K562 (cell line): ENCODE measurements around the gene VPREB3. TPM values are rescaled to one million over a fixed set of nuclear protein-coding genes. Genes with fewer than 3 reads are reported as not detected.

Experiments used
- AFF1 ChIP-seq, 2 experiments: fragments of 450-650 bp; IDR thresholded peaks; 2 replicates each; pipeline ENCODE4 v1.6.1; 2018; ENCODE audit warnings: mild to moderate bottlenecking in 2 of 2, low read depth in 1 of 2; ENCODE audit not compliant: partially characterized antibody in 2 of 2
- CBFB ChIP-seq: sonication (generic); formaldehyde crosslinking; IDR thresholded peaks from 2 replicates; pipeline ENCODE4 v1.4.0; 2020; ENCODE audit warnings: mild to moderate bottlenecking, missing genetic modification reagents
- E2F6 ChIP-seq, 2 experiments: IDR thresholded peaks; 2 replicates each; pipeline ENCODE4 v1.6.1; 2011; ENCODE audit warnings: borderline replicate concordance in 1 of 2, control low read depth in 1 of 2, low read depth in 1 of 2, low read length in 1 of 2, mild to moderate bottlenecking in 1 of 2, mixed read lengths in 1 of 2, moderate library complexity in 1 of 2; ENCODE audit not compliant: insufficient read depth in 1 of 2, insufficient read length in 1 of 2, poor library complexity in 1 of 2, severe bottlenecking in 1 of 2; ENCODE audit errors: extremely low read depth in 1 of 2
- HMGXB4 ChIP-seq: sonication (generic); formaldehyde crosslinking; IDR thresholded peaks from 2 replicates; pipeline ENCODE4 v1.8.1; 2023; ENCODE audit warnings: mild to moderate bottlenecking, missing genetic modification reagents
- MEF2A ChIP-seq: IDR thresholded peaks from 2 replicates; pipeline ENCODE4 v1.6.1; 2011; ENCODE audit warnings: low read depth, mild to moderate bottlenecking, low read length, moderate library complexity; ENCODE audit not compliant: control insufficient read depth
- NELFE ChIP-seq: IDR thresholded peaks from 2 replicates; pipeline ENCODE4 v1.6.1; 2011; ENCODE audit warnings: mild to moderate bottlenecking; ENCODE audit not compliant: insufficient read depth, insufficient read length
- POLR2AphosphoS5 ChIP-seq: IDR thresholded peaks from 2 replicates; pipeline ENCODE4 v1.6.1; 2011; ENCODE audit warnings: mild to moderate bottlenecking, low read depth, low read length, moderate library complexity; ENCODE audit not compliant: control insufficient read depth, insufficient read depth
- RBM34 ChIP-seq: fragments of 200-400 bp; formaldehyde crosslinking; IDR thresholded peaks from 2 replicates; pipeline ENCODE4 v1.6.1; 2018; ENCODE audit warnings: low read length, borderline replicate concordance; ENCODE audit not compliant: insufficient read depth
- SAFB ChIP-seq: fragments of 200-400 bp; formaldehyde crosslinking; IDR thresholded peaks from 2 replicates; pipeline ENCODE4 v1.6.1; 2017; ENCODE audit warnings: low read depth, low read length, borderline replicate concordance
- SMARCE1 ChIP-seq: fragments of 450-650 bp; IDR thresholded peaks from 2 replicates; pipeline ENCODE4 v1.7.1; 2016; ENCODE audit warnings: mild to moderate bottlenecking
- SUPT5H ChIP-seq: fragments of 450-650 bp; IDR thresholded peaks from 2 replicates; pipeline ENCODE4 v1.6.1; 2016
- TCF15 ChIP-seq: fragments of 250-450 bp; sonication (Bioruptor Pico); IDR thresholded peaks from 2 replicates; pipeline ENCODE4 v1.8.0; 2022; ENCODE audit warnings: moderate library complexity, mild to moderate bottlenecking, inconsistent platforms
- ZNF445 ChIP-seq: fragments of 250-450 bp; sonication (Bioruptor Pico); IDR thresholded peaks from 2 replicates; pipeline ENCODE4 v1.4.0; 2020; ENCODE audit warnings: low read depth, mild to moderate bottlenecking, moderate library complexity
- polyA plus RNA-seq, 8 experiments: library from polyadenylated mRNA; depleted of rRNA in 4 of 8; stranded (reverse) in 5 of 8; unstranded in 3 of 8; fragments of >200 nt; fragmentation: Nextera tagmentation in 2 of 8; fragmentation: Illumina TruSeq in 1 of 8; extraction: Ambion mirVana in 2 of 8; extraction: Trizol in 1 of 8; gene quantifications; 2 replicates each; pipeline versions ENCODE4 v1.2.1 to v1.2.3, GENCODE V29; 2011 to 2014; ENCODE audit warnings: inconsistent platforms in 1 of 8, missing spikeins in 1 of 8
- total RNA-seq, 7 experiments: library from RNA; depleted of rRNA in 6 of 7; stranded (reverse); fragments of >200 nt in 6 of 7; fragmentation: Illumina TruSeq in 2 of 7; extraction: Trizol in 2 of 7; gene quantifications; 2 replicates each; pipeline versions ENCODE4 v1.2.1 to v1.2.3, GENCODE V29; 2011 to 2021; ENCODE audit warnings: low replicate concordance in 1 of 7
- TF ChIP-seq, protein P1 (sequence below): fragments of 450-650 bp; formaldehyde crosslinking; IDR thresholded peaks from 2 replicates; pipeline ENCODE4 v1.4.0; 2020; ENCODE audit warnings: mild to moderate bottlenecking, moderate library complexity
- TF ChIP-seq, protein P2 (sequence below): sonication (generic); formaldehyde crosslinking; IDR thresholded peaks from 2 replicates; pipeline ENCODE4 v1.9.0; 2022; ENCODE audit warnings: mild to moderate bottlenecking, missing genetic modification reagents

Gene VPREB3
- total and polyA plus RNA-seq, 9 of the 15 experiments (the other 6 are each of a cell fraction or from before 2014, with no cell fraction given) = 0.14 to 0.71 (median 0.20) TPM; not detected in 6

DNA sequence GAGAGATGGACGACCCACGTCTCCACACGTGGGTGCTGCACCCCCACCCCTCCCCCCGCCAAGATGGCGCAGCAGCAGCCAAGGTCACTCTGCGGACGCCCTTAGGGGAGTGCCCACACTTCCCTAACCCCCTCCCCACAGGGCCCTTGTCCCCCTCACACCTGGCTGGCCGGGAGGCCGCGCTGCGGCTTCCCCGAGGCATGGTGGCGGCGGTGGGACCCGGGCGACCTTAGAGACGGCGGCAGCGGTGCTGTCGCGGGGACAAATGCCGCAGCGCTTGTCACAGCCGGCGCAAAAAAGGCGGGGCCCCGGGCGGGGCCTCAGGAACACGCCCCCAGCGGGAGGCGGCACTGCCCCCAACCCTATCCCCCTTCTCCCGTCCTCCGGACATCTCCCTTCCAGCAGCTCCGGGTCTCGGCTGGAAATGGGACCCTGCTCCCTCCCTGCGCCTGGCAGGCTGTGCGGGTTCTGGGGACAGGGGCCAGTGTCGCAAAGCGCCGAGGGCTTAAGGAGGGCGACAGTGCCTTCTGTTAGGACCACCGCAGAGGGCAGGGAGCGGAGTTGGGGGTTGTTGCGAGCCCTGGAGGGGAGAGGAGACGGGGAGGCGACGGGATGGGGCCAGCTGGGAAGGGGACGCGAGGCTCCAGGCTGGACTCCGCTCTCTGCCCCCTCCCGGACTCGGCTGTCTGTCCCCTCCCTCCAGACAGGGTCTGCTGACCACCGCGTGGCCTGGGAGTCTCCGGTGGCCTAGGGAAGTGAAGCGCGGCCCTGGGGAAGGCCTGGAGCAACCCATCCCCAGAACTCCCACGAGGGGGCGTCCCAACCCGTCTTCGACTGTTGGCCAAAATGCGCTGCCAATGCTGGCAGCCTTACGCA is 13.7 kb upstream of the VPREB3 start, which contains the start of gene CHCHD10 (continued):
- no peak for TF ChIP-seq AFF1 (IDR thresholded peaks at IDR 0.05; ENCODE audit: low read depth in 1 of 2, partially characterized antibody in 2 of 2)
- 0 out of 2 replicates have a peak, but pooled peaks have one; percentile 42 for TF ChIP-seq TCF15 (CRISPR knock-in tag)
- no peak for TF ChIP-seq MEF2A
- peak; percentile 67; the same call in 1 of the 2 replicates for TF ChIP-seq POLR2AphosphoS5
- no peak for TF ChIP-seq SAFB
- peak; percentile 92 for TF ChIP-seq SUPT5H
- TF ChIP-seq RBM34 = no peak
- TF ChIP-seq, protein P1, sequence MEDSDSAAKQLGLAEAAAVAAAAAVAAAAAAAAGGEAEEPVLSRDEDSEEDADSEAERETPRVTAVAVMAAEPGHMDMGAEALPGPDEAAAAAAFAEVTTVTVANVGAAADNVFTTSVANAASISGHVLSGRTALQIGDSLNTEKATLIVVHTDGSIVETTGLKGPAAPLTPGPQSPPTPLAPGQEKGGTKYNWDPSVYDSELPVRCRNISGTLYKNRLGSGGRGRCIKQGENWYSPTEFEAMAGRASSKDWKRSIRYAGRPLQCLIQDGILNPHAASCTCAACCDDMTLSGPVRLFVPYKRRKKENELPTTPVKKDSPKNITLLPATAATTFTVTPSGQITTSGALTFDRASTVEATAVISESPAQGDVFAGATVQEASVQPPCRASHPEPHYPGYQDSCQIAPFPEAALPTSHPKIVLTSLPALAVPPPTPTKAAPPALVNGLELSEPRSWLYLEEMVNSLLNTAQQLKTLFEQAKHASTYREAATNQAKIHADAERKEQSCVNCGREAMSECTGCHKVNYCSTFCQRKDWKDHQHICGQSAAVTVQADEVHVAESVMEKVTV = no peak
- no peak for TF ChIP-seq ZNF445
- 0 out of 2 replicates have a peak, but pooled peaks have one; percentile 49 for TF ChIP-seq HMGXB4
- TF ChIP-seq NELFE = no peak
- TF ChIP-seq SMARCE1 = 0 out of 2 replicates have a peak, but pooled peaks have one; percentile 27
- 0 out of 2 replicates have a peak, but pooled peaks have one; percentile 50 for TF ChIP-seq CBFB (CRISPR knock-in tag)
- TF ChIP-seq E2F6 (IDR thresholded peaks at IDR 0.05; ENCODE audit: borderline replicate concordance in 1 of 2, extremely low read depth in 1 of 2, insufficient read depth in 1 of 2, insufficient read length in 1 of 2, low read depth in 1 of 2, low read length in 1 of 2, poor library complexity in 1 of 2, severe bottlenecking in 1 of 2) = peak; percentile 49 to 58
- TF ChIP-seq, protein P2, sequence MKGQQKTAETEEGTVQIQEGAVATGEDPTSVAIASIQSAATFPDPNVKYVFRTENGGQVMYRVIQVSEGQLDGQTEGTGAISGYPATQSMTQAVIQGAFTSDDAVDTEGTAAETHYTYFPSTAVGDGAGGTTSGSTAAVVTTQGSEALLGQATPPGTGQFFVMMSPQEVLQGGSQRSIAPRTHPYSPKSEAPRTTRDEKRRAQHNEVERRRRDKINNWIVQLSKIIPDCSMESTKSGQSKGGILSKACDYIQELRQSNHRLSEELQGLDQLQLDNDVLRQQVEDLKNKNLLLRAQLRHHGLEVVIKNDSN = peak; percentile 45
